Stimulated activated CD4-positive, alpha-beta T cell treated with anti-CD3 and anti-CD28 coated beads, Interleukin-4, amount 100 ng/mL, for 24 hours (primary cell): ENCODE measurements around the gene HSFX2.
"Not testable (repeated sequence)": the region's sequence is repeated elsewhere in the genome, so short reads cannot be mapped to it uniquely, and the experiment has no call there.

ENCODE experiments used
- DNase-seq: peaks from one replicate; pipeline ENCODE4 v3.0.0-alpha.2; 2020

HSFX2 gene

GRCh38 chrX:149587359-149587758 is 7.8 kb downstream of the HSFX2 start, which contains the start of gene MAGEA9B:
MAGEA9B (minus strand) TSS chrX:149587459; CDS start chrX:149583179, 4,280 bp downstream.
- DNase-seq: not testable (repeated sequence)

DNA sequence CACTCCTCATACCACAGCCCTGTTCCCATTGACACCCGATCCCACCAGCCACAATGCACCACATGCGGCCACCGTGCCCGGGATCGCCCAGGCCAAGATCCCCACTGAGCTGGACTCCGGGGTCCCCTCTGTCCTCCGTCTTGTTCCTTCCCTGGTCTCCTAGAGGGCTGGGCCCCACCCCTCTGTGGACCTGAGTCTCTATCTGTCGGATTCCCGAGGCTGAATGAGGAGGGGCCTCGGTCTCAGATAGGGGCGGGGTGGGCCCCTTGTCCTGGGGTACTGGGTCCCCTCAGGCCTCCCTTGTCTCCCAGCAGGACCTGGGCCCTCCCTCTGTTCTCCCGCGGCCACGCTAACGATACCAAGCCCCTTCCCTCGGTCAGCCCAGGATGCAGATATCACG is 9.5 kb downstream of the HSFX2 start:
- not testable (repeated sequence) for DNase-seq

- DNase-seq: not testable (repeated sequence)
Observed at GRCh38 chrX:149573456-149573855, 21.7 kb downstream of the HSFX2 start.

- no peak for DNase-seq
Observed at GRCh38 chrX:149572743-149573142, 22.4 kb downstream of the HSFX2 start.

DNA sequence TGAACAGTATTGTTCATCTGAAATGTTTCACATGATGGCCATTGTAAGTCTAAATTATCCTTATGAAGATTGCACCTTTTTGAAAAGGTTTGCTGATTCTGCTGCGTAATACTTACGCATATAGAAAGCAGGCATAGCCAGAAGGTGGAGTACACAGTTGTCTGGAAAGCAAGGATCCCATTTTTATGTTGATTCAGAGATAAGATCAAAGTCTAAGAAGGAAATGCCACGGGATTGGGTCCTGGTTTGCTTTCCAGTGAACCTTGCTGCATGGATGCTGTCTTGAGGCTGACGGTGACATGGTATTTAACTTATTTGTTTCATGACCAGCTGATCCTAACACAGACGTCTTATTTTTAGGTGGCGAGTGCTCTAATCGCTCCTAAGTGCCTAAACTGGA is 23.3 kb downstream of the HSFX2 start:
- no peak for DNase-seq

GRCh38 chrX:149570668-149571067 is 24.4 kb downstream of the HSFX2 start:
- no peak for DNase-seq

DNA sequence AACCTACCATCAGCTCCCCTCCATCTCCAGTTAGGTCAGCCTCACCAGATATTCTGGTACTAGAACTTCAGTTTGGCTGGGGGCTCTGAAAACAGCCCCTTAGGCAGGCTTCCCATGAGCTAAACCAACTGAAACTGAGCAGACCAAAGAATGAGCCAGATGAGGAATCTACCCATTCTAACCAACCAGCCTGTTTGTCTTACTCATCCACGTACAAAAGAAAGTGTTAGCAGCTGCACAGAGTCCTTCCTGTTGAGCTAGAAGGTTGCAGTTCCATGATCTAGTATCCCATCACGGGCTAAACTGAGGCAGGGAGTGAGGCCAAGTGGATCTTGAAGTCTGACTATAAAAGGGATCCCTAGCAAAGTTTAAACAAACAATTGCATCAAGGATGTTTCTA is 25.3 kb downstream of the HSFX2 start:
- no peak for DNase-seq

- DNase-seq: no peak
Observed at GRCh38 chrX:149568701-149569296, 26.3 kb downstream of the HSFX2 start.

DNA sequence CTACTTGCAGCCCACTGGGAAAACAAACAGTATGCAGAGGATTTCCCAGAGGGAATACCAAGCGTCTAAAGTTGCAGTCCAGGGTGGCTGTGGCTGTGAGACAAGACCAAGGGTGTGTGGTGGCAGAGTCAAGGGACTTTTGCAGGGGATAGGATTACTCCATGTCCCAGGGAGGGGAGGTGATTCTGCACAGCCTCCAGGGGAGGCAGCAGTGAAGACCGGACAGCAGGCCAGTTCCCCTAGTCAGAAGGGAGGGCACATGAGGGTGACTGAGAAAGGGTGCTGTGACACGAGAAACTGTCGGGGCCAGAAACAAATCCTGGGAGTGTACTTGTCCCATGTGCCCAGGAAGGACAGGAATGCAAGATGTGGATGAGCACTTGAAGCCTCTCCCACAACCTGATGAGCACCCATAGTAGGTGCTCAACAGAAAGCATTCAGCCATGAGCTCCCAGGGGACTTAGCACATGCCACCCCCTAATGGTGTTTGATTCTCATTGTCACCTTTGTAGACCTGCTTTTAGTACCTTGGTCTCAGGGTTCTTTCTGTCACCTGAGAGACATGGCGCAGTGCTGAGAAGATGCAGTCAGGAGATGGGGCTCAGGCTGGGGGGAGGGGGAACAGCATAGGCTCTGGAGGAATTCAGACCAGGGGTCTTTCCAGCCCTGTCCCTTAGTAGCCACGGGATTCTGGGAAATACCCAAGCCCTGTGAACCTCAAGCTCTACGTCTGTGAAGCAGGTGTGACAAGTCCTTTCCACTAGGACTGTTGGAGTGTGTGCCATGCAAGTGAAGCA is 27.3 kb downstream of the HSFX2 start:
- no peak for DNase-seq

GRCh38 chrX:149563359-149563758 is 31.8 kb downstream of the HSFX2 start:
- DNase-seq: no peak

DNA sequence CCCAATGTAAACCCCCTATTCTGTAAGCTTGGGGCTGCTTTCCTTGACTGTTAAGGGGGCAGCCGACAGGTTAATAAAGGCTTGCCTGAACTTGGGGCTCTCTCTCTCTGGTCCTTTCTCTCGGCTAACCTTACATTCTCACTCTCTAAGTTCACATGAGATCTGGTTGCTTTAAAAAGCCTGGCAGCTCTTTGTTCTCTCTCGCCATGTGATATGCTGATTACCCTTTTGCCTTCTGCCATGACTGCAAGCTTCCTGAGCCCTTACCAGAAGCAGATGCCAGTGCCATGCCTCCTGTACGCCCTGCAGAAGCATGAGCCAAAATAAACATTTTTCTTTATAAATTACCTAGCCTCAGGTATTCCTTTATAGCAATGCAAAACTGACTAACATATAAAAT is 39.9 kb downstream of the HSFX2 start:
- not testable (repeated sequence) for DNase-seq

GRCh38 chrX:149551939-149552248 is 43.2 kb downstream of the HSFX2 start:
- DNase-seq: not testable (repeated sequence)

DNA sequence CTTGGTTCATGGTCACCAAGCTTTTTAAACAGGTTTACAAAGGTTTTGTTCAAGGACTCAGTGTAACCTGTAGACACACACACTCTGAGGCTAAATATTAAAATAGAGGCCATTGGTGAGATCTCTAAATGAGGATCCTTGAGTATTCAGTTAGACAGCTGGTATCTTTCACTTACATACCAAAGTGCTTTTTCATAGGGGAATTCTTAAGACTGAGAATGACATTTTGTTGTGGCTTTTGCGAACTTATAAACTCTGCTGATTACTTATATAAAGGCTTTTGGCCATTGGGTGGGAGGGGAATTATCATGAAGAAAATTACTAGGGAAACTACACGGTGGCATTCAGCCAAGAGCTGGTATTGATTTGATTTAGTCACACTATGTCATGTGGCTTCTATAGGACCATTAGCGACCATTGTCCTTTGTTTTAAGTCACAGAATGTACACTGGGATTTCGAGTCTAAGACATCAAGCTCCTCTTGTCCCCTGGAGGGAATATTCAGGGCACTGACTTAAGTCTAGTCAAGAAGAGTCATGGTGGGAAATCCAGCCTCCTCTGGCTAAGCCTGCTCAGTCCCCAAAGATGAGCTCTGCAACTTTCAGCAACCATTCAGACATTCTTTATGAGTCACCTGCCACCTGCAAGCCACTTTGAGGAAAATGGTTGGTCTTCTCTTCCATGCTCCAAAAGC is 43.7 kb downstream of the HSFX2 start:
- DNase-seq: not testable (repeated sequence)

DNA sequence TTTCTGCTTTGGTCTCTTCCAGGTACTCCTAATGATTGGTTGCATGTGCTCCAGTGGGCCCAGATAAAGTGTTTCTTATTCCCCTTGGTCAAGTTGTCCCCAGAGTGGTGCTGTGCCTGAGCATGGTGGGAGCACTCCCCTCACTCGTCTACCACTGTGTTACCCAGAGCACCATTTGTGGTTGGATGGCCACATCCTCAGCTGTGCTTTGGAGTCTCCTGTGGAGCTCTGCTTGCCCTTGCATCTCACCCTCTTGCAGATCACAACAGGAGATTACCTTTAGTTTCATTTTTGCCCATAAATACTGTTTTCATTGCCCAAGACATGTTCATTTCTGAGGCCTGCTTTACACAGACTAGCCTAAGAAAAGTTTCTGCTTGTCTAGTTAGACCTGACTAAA is 44.7 kb downstream of the HSFX2 start:
- DNase-seq: not testable (repeated sequence)

GRCh38 chrX:149549701-149550100 is 45.4 kb downstream of the HSFX2 start, which contains the start of gene HSFX3:
HSFX3 (minus strand) TSS chrX:149549924; CDS start chrX:149549852, 72 bp downstream.
- not testable (repeated sequence) for DNase-seq

- DNase-seq: not testable (repeated sequence)
Observed at GRCh38 chrX:149547782-149548181, 47.3 kb downstream of the HSFX2 start.

GRCh38 chrX:149546962-149547361 is 48.2 kb downstream of the HSFX2 start:
- DNase-seq: not testable (repeated sequence)

DNA sequence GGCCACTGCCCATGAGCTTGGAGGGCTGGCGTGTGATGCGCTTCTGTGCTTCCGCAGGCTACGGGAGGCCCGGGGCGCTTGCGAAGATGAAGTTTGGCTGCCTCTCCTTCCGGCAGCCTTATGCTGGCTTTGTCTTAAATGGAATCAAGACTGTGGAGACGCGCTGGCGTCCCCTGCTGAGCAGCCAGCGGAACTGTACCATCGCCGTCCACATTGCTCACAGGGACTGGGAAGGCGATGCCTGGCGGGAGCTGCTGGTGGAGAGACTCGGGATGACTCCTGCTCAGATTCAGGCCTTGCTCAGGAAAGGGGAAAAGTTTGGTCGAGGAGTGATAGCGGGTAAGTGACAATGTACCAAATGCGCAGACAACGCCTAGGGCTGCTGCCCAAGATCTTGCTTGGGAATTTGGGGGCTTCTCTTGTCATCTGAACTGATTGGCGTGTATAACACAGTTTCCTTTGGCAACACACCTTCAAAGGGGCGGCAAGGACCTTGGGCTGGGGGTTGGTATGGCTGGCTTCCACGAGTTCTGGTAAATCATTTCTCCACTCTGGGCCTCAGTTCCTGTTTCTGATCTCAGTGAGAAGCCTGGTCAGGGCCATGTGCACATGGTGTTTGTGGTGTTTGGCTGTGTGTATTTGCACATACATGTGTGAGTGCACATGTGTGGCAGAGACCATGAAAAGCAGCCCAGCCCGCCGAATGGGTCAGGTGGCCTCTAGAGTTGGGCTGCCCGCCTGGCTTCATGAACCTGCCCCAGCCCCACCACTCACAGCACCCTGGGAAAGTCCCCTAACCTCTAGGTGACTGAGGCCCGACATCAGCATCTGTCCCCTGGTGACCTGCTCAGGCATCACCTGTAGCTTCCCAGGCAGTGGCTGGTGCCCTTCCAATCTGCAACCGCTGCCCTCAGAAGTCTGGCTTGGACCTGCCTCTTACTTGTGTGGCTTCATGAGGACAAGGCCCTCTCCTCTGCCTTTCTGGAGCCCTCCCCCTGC is 49.3 kb downstream of the HSFX2 start:
- not testable (repeated sequence) for DNase-seq
